ENCODE results near the gene SERBP1.
"Not testable (repeated sequence)": the region's sequence is repeated elsewhere in the genome, so short reads cannot be mapped to it uniquely, and the experiment has no call there.

Gene SERBP1

DNA sequence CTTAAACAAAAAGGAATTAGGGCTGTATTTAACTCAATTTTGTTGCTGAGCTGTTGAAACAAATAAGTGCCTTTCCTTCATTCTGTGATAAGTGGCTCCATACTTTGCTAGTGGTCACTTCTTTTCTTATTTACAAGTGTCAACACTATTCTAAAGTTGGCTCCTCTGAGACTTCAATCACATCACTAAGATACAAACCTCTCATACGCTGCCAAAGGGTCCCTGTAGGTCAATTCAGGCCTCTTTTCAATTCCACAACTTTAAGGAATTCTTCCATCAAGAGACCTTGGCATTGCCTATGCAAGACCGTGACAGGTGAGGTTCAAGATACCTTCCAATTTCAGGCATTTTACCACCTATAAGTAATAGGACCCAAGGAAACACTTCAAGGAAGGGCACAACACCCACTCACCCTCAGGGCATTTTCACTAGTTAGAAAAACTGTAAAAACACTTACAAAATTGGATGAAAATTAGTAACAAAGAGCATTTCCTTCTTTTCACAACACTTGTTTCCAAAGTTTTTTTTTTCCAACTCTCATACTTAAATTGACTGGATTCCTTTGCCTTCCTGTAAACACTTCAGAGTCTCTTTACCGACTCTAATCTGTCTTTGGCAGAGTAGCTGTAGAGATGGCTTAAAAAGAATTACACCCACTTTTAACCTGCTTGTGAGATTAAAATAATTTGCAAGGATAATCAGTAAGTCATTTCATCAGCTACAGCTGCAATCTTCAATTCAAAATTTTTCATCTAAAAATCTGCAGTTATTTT is 24.5 kb downstream of the SERBP1 start:
- DNase-seq = no peak

DNA sequence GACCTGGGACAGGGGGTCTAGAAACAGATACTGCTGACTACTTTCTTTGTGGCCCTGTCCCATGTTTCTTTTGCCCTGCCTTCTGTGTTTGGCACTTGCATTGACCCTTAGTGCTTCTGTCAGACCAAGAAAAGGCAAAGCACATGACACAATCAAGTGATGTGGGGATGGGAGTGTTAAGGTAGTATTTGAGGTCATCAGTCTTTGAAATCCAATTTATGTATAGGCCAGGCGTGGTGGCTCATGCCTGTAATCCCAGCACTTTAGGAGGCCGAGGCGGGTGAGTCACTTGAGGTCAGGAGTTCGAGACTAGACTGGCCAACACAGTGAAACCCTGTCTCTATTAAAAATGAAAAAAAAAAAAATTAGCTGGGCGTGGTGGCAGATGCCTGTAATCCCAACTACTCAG is 26.0 kb downstream of the SERBP1 start:
- no peak for DNase-seq

DNA sequence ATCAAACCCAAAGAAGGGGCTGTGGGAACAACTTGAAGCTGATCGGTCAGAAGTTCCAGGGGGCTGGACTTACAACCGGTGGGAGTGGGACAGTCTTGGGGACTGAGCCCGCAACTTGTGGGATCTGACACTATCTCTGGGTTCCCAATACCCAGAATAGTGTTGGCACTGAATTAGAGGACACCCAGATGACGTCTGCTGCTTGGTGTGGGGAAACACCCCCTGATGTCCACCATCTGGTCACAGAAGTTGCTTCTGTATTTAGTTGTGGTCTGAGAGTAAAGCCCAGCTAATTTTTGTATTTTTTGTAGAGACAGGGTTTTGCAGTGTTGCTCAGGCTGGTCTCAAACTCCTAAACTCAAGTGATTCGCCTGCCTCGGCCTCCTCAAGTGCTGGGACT is 28.8 kb downstream of the SERBP1 start:
- no peak for DNase-seq

DNA sequence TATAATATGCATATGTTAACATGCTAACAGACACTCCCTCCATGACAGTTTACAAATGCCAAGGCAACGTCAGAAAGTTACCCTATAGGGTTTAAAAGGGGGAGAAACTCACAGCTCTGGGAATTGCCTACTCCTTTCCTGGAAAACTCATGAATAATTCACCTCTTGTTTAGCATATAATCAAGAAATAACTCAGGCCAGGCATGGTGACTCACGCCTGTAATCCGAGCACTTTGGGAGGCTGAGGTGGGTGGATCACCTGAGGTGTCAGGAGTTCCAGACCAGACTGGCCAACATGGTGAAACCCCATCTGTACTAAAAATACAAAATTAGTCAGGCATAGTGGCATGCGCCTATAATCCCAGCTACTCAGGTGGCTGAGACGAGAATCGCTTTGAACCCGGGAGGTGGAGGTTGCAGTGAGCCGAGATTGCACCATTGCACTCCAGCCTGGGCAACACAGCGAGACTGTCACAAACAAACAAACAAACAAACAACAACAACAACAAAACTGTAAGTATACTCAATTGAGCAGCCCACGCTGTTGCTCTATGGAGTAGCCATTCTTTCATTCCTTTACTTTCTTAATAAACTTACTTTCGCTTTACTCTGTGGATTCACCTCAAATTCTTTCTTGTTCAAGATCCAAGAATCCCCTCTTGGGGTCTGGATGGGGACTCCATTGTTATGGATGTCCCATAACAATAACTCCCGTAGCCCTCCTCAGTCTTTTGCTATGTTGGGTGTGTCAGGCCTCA is 30.0 kb downstream of the SERBP1 start:
- DNase-seq = not testable (repeated sequence)

DNA sequence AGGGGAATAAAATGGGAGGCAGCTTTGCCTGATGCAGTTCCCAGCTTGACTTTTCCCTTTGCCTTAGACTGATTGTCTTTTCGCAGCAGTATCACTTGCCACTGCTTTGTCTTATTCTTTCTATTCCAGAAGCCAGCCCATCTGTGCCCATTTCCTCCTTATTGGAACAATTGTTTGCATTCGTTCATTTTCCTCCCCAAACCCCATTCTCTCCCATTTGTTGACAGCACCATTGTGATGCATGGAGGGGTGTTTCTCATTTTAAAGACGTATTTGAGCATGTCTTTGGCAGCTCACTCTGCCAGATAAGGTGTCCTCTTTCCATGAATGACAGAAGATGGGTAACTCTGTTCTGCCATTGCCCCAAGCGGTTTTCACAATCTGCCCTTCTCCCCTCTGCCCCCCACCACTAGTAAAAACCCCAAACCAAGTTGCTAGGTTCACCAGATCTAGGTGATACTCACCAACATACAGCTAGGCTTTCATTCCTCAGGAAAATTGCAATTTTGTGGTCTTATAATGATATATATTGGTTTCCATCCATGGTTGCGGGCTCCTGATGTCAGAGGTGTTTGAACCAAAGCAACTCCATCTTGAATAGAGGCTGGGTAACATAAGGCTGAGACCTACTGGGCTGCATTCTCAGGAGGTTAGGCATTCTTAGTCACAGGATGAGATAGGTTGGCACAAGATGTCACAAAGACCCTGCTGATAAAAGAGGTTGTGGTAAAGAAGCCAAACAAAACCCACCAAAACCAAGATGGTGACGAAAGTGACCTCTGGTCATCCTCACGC is 30.8 kb downstream of the SERBP1 start:
- DNase-seq = no peak

DNA sequence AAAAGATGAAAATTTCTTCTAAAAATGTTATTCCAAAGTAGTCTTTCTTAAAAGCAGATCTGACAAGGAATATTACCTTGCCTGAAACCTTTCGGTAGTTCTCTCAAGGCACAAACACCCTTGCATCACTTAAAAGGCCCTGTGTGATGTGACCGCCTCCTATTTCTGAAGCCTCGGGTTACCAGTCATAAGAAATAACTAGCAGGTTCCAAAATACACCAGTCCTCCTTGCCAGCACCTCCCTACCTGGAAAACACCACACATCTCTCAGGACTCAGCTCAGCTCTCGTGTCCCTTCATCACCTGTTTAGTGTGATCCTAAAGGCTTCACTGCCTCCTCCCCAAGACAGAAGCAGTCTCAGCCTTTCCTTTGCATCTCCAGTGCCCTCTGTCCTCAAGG is 35.7 kb downstream of the SERBP1 start:
- DNase-seq = no peak

DNA sequence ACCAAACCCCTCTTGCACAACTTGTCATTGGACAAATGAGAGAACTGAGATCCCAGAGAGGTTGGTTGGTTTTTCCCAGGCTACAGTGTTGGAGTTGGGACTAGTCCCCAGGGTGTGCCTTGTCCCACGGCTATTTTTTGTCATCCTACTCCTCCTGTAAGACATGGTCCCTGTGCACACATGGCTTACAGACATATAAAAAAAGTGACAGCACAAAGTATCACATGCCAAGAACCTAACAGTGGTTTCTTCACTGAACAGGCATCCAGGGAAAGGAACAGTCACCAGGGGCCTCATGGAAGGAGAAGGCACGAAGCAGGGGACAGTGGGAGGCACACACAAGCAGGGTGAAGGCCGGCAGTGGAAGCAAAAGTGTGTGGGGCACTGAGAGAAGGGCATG is 36.5 kb downstream of the SERBP1 start:
- no peak for DNase-seq

DNA sequence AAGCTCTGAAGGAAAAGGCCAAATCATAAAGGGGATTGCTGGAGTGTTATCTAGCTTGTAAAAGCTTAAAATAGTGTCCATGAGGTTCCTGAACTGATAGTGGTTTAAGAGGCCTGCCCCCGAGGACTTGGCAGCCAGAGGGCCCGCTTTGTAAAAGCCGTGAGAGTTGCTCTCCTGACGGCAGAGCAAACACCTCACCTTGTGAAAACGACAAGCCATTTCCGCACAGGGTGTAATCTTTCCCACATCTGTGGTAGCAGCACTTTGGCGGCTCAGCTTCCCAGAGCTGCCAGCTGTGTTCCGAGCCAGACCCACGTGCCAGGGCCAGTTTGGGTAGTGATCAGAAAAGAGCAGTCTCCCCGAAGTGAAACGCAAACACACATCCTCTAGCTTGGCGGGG is 37.0 kb downstream of the SERBP1 start:
- DNase-seq = no peak

DNA sequence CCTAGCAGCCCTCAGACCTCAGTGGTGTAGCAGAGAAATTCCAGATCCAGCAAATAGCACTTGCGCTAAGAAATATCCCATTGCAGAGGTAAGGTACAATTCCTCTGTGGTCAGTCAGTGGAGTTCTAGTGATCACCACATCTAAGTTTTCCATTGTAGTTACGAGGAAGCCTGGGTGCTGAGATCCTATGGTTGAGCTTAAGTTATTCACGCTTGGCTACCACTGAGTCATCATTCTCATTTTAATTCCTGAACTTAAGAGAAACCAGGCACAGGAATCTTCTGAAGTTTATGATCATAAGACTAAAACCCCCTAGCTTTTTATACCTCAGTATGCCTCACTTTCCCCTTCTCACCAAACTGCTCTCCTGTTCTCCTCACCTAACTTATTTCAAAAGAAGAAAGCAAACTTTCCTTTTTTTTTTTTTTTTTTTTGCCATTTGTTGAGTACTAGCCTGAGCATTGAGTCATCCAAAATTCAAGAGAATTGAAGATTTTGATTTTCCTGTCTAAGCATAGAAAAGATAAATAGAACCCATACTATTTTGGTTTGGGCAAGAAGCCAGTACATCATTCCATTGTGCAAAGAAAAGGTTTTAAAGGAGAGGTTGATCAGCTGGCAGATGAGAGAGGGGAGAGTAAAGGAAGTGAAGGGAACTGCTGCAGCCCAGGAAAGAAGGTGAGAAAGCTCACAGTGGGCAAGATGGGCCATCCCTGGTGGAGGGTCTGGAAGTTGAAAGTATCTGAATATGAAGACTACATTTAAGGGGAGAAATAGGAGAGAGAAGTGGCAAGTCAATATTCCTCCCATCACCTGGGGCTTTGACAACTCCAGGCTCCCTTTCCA is 39.9 kb downstream of the SERBP1 start:
- no peak for DNase-seq

DNA sequence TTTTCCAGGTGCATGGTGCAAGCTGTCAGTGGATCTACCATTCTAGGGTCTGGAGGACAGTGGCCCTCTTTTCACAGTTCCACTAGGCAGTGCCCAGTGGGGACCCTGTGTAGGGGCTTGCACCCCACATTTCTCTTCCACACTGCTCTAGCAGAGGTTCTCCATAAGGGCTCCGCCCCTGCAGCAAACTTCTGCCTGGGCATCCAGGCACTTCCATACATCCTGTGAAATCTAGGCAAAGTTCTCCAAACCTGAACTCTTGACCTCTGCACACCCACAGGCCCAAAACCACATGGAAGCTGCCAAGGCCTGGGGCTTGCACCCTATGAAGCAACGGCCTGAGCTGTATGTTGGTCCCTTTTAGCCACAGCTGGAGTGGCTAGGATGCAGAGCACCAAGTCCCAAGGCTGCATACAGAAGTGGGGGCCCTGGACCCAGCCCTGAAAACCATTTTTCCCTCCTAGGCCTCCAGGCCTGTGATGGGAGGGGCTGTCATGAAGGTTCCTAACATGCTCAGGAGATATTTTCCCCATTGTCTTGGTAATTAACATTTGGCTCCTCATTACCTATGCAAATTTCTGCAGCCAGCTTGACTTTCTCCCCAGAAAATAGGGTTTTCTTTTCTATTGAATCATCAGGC is 46.1 kb downstream of the SERBP1 start:
- no peak for DNase-seq

DNA sequence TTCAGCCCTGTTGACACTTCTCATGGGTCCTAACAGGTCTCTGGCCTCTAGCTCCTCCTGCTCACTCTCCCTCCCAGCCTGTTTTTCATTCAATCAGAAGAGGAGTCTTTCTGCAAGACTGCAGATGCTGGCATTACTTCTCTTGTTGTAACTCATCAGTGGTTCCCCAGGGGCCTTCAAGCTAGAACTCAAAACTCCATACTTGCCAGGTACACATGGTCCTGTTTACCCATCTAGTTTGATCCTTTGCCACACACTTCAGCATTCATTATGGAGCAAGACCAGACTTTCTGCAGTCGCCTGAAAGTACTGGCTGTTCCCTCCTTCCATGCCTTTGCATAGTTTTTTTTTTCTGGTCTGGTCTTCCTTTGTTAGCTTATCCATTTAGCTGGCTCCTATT is 47.9 kb downstream of the SERBP1 start:
- no peak for DNase-seq

DNA sequence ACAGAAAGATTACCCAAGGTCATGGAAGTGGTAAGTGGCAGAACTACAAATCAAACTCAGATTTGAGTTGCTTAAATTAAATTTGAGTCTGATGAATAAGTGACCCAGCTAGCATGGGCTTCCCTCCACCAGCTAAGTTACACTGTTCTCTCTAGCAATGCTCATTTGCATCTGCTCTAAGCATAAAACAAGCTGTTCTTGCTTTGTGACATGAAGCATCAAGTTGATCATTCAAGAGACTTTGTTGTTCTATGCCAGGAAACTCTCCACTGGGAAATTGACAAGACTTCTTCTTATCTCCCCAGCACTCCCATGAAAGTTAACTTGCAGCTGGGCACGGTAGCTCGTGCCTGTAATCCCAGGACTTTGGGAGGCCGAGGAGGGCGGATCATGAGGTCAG is 49.0 kb downstream of the SERBP1 start:
- DNase-seq = no peak

DNA sequence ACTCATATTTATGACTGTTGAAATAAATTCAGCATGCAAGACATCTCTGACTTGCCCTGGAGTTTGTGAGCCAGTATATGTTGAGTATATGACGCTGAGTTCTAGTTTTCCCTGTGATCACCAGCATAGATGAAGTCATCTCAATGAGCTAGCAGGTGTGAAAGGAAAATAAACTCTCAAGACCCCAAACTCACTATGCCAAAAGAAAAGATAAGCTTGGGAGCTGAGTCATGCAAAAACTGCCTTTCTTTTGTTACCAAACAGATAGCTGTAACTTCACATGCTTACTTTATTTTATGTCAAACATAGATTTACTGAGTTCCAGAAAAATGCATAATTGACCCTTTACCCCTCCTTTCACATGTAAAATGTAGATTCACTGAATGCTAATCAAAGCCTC is 52.9 kb downstream of the SERBP1 start:
- no peak for DNase-seq

DNA sequence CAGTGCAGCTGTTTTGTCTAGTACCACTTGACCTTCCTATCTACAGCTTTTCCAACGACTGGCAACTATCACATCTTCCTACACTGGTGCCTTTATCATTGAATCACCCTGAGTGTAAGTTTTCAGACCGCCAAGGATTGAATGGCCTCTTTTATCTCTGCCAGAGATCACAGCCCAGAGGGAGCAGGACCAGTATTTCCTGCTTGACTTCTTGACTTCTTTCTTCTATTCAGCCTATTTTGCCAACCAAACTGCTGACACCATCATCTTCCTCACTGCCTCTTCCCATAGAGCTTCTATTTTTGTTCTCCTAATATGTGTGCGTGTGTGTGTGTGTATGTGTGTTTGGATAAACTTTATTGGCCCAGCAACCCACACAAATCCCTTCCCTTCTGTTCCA is 53.8 kb downstream of the SERBP1 start:
- no peak for DNase-seq

DNA sequence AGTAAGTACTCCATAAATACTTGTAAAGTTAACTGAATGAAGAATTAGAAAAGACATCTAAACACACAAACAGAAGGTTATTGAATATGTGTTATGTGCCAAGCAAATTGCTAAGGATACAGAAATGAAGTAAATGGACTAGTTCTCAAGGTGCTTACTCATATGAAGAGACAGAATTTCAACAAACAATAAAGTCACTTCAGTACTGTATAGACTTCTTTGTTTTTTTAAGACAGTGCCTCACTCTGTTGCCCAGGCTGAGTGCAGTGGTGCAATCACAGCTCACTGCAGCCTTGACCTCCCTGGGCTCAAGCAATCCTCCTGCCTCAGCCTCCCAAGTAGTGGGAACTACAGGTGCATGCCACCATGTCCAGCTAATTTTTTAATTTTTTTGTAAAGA is 57.3 kb downstream of the SERBP1 start:
- no peak for DNase-seq

DNA sequence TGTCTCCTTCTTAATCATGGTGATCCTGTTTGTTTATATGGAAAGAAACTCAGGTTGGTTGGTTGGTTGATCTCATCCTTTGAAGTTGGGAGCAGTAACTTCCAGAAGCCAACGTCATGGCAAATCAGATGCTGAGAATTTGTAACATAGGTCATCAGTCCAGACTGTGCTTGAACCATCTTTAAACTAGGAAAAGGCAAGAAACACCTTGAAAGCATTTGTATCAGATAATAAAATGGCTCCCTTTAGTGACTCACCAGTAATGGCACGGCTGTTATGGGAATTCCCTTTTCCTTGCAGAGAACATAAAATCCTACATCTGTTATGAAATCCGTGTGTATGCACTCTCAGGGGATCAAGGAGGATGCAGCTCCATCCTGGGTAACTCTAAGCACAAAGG is 58.1 kb downstream of the SERBP1 start:
- DNase-seq = no peak

DNA sequence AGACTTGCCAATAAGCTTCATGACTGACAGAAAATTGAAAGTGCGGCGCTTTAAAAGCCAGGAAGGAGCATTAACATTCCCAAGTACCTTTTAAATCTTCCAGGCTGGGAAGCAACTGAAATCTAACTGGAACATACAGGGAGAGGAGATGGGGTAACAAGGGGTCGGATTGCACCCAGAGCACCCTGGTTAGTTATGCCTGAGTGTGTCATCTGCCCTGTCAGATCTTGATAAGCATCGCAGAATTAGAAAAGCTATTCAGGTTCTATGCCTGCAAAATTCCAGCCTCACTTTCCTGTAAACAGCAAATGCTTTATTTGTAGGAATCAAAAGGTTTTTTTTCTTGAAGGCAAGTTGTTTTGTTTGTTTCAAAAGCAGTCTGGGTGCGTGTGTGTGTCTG is 58.5 kb downstream of the SERBP1 start:
- DNase-seq = no peak

DNA sequence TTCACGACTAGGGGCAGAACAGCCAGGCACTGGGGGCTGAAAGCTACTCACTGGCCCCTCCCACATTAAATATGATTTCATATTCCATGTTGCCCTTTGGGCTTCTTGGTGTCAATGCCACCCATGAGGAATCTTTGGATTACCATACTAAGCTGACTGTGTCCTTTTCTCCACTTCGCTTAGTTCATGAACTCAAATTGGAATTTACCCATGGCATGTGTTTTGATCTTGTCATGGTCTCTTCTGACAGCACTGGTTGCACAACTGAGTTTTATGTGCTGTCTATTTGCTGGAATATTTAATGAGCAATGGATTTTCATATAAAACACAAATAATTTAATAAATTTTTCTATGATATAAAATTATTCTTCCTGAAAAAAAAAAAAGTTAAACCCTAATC is 59.2 kb downstream of the SERBP1 start:
- DNase-seq = no peak

DNA sequence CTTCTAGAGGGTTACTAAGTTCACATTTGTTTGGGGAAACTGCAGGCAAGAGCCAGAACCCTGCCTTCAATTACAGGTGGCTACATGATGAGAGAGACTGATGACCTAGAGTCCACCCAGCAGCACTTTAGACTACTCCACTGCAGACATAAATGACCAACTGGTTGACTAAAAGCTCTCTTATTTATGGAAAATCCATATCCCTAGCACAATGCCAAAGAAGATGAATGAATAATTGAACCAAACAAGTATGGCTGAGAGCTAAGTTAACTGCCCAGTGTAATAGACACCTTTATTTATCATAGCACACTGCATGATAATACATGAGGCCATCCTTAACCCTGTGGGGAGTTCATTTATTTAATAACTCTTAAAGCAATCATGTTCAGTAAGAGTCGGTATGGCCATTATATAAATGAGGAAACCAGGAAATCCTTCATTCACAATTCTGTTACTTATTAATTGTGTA is 62.1 kb downstream of the SERBP1 start:
- no peak for DNase-seq

DNA sequence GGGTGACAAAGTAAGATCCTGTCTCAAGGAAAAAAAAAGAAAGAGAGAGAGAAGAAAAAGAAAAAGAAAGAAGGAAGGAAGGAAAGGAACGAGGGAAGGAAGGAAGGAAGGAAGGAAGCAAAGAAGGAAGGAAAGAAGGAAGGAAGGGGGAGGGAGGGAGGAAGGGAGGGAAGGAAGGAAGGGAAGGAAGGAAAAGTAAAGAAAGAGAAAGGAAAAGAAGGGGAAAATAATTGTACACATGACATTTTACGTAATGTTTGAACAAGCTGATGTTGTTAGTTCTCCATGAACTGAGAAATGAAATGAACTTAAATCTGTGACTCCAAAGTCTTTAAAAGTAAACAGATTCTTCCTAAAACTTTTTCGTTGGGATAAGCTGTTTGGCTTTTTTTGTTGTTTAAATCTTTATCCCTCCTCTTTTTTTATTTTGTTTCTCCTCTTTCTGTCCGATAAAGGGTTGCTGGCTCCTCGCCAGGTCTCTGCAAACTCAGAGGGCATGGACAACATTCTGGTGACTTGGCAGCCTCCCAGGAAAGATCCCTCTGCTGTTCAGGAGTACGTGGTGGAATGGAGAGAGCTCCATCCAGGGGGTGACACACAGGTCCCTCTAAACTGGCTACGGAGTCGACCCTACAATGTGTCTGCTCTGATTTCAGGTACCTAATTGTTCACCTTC is 62.7 kb downstream of the SERBP1 start:
- DNase-seq = no peak

DNA sequence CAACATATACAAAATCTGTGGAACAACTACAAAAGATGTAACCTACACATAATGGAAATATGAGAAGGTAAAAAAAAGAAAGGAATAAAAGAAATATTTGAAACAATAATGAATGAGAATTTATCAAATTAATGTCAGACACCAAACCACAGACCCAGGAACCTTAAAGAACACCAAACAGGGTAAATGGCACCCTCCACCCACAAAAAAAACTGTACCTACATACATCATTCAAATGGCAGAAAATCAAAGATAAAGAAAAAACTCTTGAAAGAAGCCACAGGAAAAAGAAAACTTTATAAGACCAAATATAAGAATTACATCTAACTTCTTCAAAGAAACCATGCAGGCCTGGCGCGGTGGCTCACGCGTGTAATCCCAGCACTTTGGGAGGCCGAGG is 68.6 kb downstream of the SERBP1 start:
- no peak for DNase-seq

DNA sequence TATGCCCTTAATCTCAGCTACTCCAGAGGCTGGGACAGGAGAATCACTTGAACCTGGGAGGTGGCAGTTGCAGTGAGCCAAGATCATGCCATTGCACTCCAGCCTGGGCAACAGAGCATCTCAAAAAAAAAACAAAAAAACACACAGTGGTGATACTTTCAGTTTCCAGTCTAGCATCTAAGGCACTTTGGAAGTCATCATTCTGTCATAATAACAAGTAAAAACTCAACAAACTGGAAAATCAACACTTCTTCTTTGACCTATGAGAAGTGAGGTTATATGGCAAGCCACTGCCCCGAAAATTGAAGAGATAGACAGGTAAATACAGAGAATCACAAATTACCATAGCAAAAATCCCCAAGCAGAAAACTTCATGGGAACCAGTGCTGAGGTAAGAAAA is 70.6 kb downstream of the SERBP1 start:
- DNase-seq = no peak

Measured in NCI-H524 treated with DMSO at 0.1 percent for 48 hours (cell line).